PFSK-1 (cell line): ENCODE results near the gene OR2J1. TPM values are rescaled to one million over a fixed set of nuclear protein-coding genes. Genes with fewer than 3 reads are reported as not detected.

ENCODE experiments used
- FOXP2 ChIP-seq: optimal IDR thresholded peaks from 2 replicates; pipeline ENCODE3; 2011; ENCODE audit warnings: borderline replicate concordance, control low read depth, inconsistent platforms; ENCODE audit not compliant: insufficient read depth; ENCODE audit errors: extremely low read length, extremely low read depth
- POLR2AphosphoS5 ChIP-seq: IDR thresholded peaks from 2 replicates; pipeline ENCODE4 v1.6.1; 2012; ENCODE audit warnings: low read depth, mild to moderate bottlenecking, control low read depth, low read length, moderate library complexity
- REST ChIP-seq, 2 experiments: IDR thresholded peaks; 2 replicates each; pipeline versions ENCODE4 v1.6.1 to v1.8.0; 2011 to 2012; ENCODE audit warnings: low read depth in 2 of 2, low read length in 2 of 2, control low read depth in 1 of 2, inconsistent platforms in 1 of 2, mild to moderate bottlenecking in 1 of 2, moderate library complexity in 1 of 2; ENCODE audit not compliant: insufficient read depth in 1 of 2
- SIN3A ChIP-seq: IDR thresholded peaks from 2 replicates; pipeline ENCODE4 v1.6.1; 2012; ENCODE audit warnings: mild to moderate bottlenecking, low read length, moderate library complexity, borderline replicate concordance; ENCODE audit not compliant: insufficient read depth
- TAF1 ChIP-seq: IDR thresholded peaks from 2 replicates; pipeline ENCODE4 v1.6.1; 2012; ENCODE audit warnings: low read length, control low read depth, borderline replicate concordance; ENCODE audit not compliant: insufficient read depth
- polyA plus RNA-seq: library from polyadenylated mRNA; unstranded; fragments of >200 nt; gene quantifications from one replicate; pipeline ENCODE4 v1.2.1, GENCODE V29; 2012; ENCODE audit warnings: low read depth, missing spikeins; ENCODE audit not compliant: insufficient read length

The OR2J1 gene
- not detected for polyA plus RNA-seq

DNA sequence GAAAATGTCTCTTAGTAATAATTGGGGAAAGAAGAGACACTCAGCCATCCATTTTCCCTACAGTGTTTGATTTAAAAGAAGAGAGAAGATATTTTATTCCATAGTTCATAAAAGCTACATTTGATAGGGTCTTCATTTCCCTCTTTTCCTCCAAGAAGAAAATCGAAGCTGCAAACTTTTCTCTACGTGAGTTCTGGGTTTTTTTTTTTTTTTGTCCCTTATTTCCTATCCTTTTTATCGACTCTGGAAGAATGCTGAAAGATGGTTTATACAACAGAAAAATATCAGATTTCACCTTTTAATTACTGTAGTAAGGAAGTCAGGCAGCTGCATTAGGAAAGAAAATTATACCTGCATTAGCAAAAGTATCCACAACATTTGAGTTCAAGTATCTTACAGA, at the start of gene OR2J1:
TSS of gene OR2J1 (plus strand) at position 301 of the 400 bp plus-strand sequence. CDS start 1,453 bp downstream, outside the sequence.
- no peak for TF ChIP-seq REST (IDR thresholded peaks at IDR 0.05; ENCODE audit: insufficient read depth in 1 of 2, low read depth in 2 of 2, low read length in 2 of 2)
- TF ChIP-seq SIN3A: no peak
- no peak for TF ChIP-seq FOXP2
- no peak for TF ChIP-seq TAF1
- TF ChIP-seq POLR2AphosphoS5: no peak

DNA sequence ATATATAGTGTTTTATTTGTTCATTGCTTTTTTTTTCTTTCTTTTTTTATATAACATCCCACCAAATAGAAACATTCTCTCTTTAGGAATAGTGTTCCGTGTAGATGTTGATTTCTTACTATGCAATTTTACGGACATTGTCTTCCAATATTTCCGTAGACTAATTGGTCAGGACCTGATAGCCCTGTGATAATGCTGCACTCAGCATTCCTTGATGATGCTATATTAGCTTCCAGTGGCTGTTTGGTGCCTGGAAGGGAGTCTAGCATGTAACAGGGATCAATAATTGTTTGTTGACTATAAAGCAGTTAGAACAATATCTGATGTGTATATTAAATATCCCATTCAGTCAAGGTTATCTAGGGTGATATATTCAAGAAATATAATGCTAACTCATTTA, 47.6 kb upstream of the OR2J1 start:
- TF ChIP-seq TAF1 (no peak), SIN3A (no peak), REST (IDR thresholded peaks at IDR 0.05; ENCODE audit: insufficient read depth in 1 of 2, low read depth in 2 of 2, low read length in 2 of 2) (no peak), POLR2AphosphoS5 (no peak), FOXP2 (no peak)

DNA sequence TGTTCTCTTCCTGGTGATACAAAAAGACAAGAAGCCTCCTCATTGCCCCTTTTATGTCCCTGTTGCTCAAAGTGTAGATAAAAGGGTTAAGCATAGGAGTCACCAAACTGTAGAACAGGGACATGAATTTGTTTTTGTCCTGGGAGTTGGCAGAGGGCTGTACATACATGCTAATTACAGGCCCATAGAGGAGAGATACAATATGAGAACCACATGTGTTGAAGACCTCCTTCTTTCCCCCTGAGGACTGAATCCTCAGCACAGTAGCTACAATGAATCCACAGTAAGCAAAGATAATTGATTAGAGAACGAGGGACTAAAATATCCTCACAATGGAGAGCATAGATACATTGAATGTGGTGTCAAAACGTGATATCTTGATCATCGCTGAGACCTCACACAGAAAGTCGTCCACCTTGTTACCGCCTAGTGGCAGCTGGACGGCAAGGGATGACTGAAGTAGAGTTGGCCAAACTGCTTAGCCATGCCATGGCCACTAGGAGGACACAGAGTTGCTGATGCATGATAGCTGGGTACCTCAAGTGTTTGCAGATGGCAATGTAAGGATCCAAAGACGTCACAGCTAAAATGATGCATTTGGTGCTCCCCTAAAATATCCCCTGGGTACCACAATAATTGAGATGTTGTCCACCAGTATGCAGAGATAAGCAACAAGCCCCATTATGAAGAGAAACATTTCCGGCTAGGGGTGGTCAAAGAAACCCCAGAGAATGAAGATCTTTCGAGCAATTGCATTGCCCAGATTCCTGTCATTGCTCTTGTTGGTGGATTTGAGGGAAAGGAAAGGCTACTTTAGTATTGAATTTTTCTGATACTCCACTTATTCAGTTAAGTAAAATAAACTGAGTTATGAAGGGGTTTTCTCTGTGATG, 27.2 kb upstream of the OR2J1 start:
- no peak for TF ChIP-seq POLR2AphosphoS5
- TF ChIP-seq FOXP2: no peak
- no peak for TF ChIP-seq SIN3A
- no peak for TF ChIP-seq TAF1
- TF ChIP-seq REST (IDR thresholded peaks at IDR 0.05; ENCODE audit: insufficient read depth in 1 of 2, low read depth in 2 of 2, low read length in 2 of 2): no peak

DNA sequence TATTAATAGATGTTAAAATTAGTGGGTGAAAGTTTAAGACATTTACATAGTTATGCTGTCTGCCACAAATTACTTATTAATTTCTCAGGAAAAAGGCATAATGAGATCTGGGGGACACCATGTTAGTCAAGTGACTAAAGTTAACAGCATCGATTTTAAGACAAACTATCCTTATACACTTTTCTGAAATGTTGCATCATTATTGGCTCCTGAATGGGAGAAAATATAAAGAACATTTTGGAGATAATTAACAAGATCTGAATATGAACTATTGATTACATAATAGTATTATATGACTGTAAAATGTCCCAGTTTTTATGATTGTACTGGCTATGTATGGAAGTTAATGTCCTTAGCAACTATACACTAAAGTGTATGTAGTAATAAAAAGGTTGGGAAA, 20.1 kb upstream of the OR2J1 start:
- TF ChIP-seq POLR2AphosphoS5 (no peak), TAF1 (no peak), REST (IDR thresholded peaks at IDR 0.05; ENCODE audit: insufficient read depth in 1 of 2, low read depth in 2 of 2, low read length in 2 of 2) (no peak), SIN3A (no peak)
